Progenitor cell of endocrine pancreas (in vitro differentiated cells): ENCODE measurements around the gene TMEM132A. TPM values are rescaled to one million over a fixed set of nuclear protein-coding genes. Genes with fewer than 3 reads are reported as not detected.
A peak's percentile ranks its signal among the peaks of the same experiment; 100 is the strongest.

Source experiments
- DNase-seq: peaks from one replicate; pipeline ENCODE4 v3.0.0; 2021; ENCODE audit warnings: low spot score; ENCODE audit not compliant: unreplicated experiment
- H3K27ac Mint-ChIP-seq: 2 replicates; pipeline ENCODE4 v1.8.0; 2021; ENCODE audit warnings: mild to moderate bottlenecking, moderate library complexity, mixed read lengths
- H3K27me3 Mint-ChIP-seq: 2 replicates; pipeline ENCODE4 v1.8.0; 2021; ENCODE audit warnings: mixed read lengths
- H3K36me3 Mint-ChIP-seq: 2 replicates; pipeline ENCODE4 v1.8.0; 2022; ENCODE audit warnings: mixed read lengths; ENCODE audit not compliant: insufficient read depth
- H3K4me1 Mint-ChIP-seq: 2 replicates; pipeline ENCODE4 v1.8.0; 2021; ENCODE audit warnings: low read depth, mixed read lengths
- H3K4me3 Mint-ChIP-seq: 2 replicates; pipeline ENCODE4 v1.8.0; 2021; ENCODE audit warnings: low read depth, mild to moderate bottlenecking, moderate library complexity, mixed read lengths
- H3K9me3 Mint-ChIP-seq: 2 replicates; pipeline ENCODE4 v1.8.0; 2021; ENCODE audit warnings: low read depth, mixed read lengths
- CTCF ChIP-seq: fragments of 200-600 bp; sonication (generic); IDR thresholded peaks from one replicate; pipeline ENCODE4 v1.5.0; 2021; ENCODE audit warnings: antibody characterized with exemption, mild to moderate bottlenecking; ENCODE audit not compliant: unreplicated experiment
- total RNA-seq: library from RNA; stranded (reverse); gene quantifications from 2 replicates; pipeline ENCODE4 v1.2.1, GENCODE V29; 2021

TMEM132A gene
- total RNA-seq, 1 donor from 2014 or later = 292 TPM

GRCh38 chr11:60891103-60891741 lies 33.0 kb upstream of the TMEM132A start:
- no peaks in the 10 kb centered on the region for H3K9me3 Mint-ChIP-seq
- peaks cover 7% of the 10 kb centered on the region for H3K4me1 Mint-ChIP-seq
- no peaks in the 10 kb centered on the region for H3K27me3 Mint-ChIP-seq
- TF ChIP-seq CTCF = no peak
- H3K4me3 Mint-ChIP-seq = no peak overlapping the region
- DNase-seq = no peak
- H3K36me3 Mint-ChIP-seq = peaks cover 11% of the 10 kb centered on the region
- peak overlapping the region; percentile 67 for H3K27ac Mint-ChIP-seq

GRCh38 chr11:60895687-60896086 lies 28.6 kb upstream of the TMEM132A start:
- no peak for DNase-seq
- no peak for TF ChIP-seq CTCF
- no peak overlapping the region for H3K4me3 Mint-ChIP-seq
- no peaks in the 10 kb centered on the region for H3K4me1 Mint-ChIP-seq
- H3K9me3 Mint-ChIP-seq = no peaks in the 10 kb centered on the region
- peaks cover 16% of the 10 kb centered on the region for H3K36me3 Mint-ChIP-seq
- no peak overlapping the region for H3K27ac Mint-ChIP-seq
- H3K27me3 Mint-ChIP-seq = no peaks in the 10 kb centered on the region

- Mint-ChIP-seq H3K4me3 (no peak overlapping the region), H3K27ac (no peak overlapping the region), H3K27me3 (no peaks in the 10 kb centered on the region), H3K9me3 (no peaks in the 10 kb centered on the region), H3K4me1 (no peaks in the 10 kb centered on the region), H3K36me3 (peaks cover 19% of the 10 kb centered on the region)
- DNase-seq = no peak
- no peak for TF ChIP-seq CTCF
Measured at GRCh38 chr11:60897496-60897895, 26.8 kb upstream of the TMEM132A start.

GRCh38 chr11:60899046-60899936 lies 25.0 kb upstream of the TMEM132A start:
- Mint-ChIP-seq H3K4me3 (no peak overlapping the region), H3K9me3 (no peaks in the 10 kb centered on the region), H3K4me1 (peaks cover 3% of the 10 kb centered on the region), H3K27me3 (no peaks in the 10 kb centered on the region), H3K36me3 (peaks cover 18% of the 10 kb centered on the region), H3K27ac (no peak overlapping the region)
- no peak for DNase-seq
- TF ChIP-seq CTCF = peak; percentile 92

GRCh38 chr11:60899977-60900376 lies 24.3 kb upstream of the TMEM132A start:
- H3K4me3 Mint-ChIP-seq = no peak overlapping the region
- no peak for TF ChIP-seq CTCF
- H3K9me3 Mint-ChIP-seq = no peaks in the 10 kb centered on the region
- H3K4me1 Mint-ChIP-seq = peaks cover 6% of the 10 kb centered on the region
- no peaks in the 10 kb centered on the region for H3K27me3 Mint-ChIP-seq
- peak overlapping the region; percentile 41 for H3K27ac Mint-ChIP-seq
- no peak for DNase-seq
- peaks cover 15% of the 10 kb centered on the region for H3K36me3 Mint-ChIP-seq
